MM.1S (cell line): ENCODE measurements around the gene DHX8.

Experiments used
- EZH2 ChIP-seq: fragments of 300-600 bp; sonication (generic); optimal IDR thresholded peaks from 2 replicates; pipeline ENCODE3; 2017; ENCODE audit warnings: low read depth, mild to moderate bottlenecking, antibody characterized with exemption, low read length, mixed read lengths
- EZH2phosphoT487 ChIP-seq: fragments of 300-600 bp; sonication (generic); IDR thresholded peaks from 2 replicates; pipeline ENCODE4 v1.6.1; 2018; ENCODE audit warnings: antibody characterized with exemption, low read length
- TF ChIP-seq, protein P1 (sequence below): fragments of 300-600 bp; sonication (generic); IDR thresholded peaks from 2 replicates; pipeline ENCODE4 v1.5.1; 2016; ENCODE audit warnings: antibody characterized with exemption, low read length, mixed read lengths

GRCh38 chr17:43457362-43457692 lies 26.4 kb upstream of the DHX8 start:
- TF ChIP-seq EZH2 (no peak), EZH2phosphoT487 (no peak)
- TF ChIP-seq, protein P1, sequence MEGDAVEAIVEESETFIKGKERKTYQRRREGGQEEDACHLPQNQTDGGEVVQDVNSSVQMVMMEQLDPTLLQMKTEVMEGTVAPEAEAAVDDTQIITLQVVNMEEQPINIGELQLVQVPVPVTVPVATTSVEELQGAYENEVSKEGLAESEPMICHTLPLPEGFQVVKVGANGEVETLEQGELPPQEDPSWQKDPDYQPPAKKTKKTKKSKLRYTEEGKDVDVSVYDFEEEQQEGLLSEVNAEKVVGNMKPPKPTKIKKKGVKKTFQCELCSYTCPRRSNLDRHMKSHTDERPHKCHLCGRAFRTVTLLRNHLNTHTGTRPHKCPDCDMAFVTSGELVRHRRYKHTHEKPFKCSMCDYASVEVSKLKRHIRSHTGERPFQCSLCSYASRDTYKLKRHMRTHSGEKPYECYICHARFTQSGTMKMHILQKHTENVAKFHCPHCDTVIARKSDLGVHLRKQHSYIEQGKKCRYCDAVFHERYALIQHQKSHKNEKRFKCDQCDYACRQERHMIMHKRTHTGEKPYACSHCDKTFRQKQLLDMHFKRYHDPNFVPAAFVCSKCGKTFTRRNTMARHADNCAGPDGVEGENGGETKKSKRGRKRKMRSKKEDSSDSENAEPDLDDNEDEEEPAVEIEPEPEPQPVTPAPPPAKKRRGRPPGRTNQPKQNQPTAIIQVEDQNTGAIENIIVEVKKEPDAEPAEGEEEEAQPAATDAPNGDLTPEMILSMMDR, result no peak
